ENCODE data around the gene NRXN3.

The NRXN3 gene

GRCh38 chr14:79698298-79698711 lies 1528.1 kb downstream of the NRXN3 start:
- DNase-seq (ENCODE audit: extremely low read depth in 1 of 2, low read depth in 1 of 2) = no peak

GRCh38 chr14:79699206-79699605 lies 1529.0 kb downstream of the NRXN3 start:
- DNase-seq (ENCODE audit: extremely low read depth in 1 of 2, low read depth in 1 of 2) = no peak

- DNase-seq (ENCODE audit: extremely low read depth in 1 of 2, low read depth in 1 of 2) = no peak
Measured at GRCh38 chr14:79701371-79701770, 1531.2 kb downstream of the NRXN3 start.

GRCh38 chr14:79702197-79702596 lies 1532.0 kb downstream of the NRXN3 start:
- DNase-seq (ENCODE audit: extremely low read depth in 1 of 2, low read depth in 1 of 2) = no peak

GRCh38 chr14:79703209-79703608 lies 1533.0 kb downstream of the NRXN3 start:
- DNase-seq (ENCODE audit: extremely low read depth in 1 of 2, low read depth in 1 of 2) = no peak

- DNase-seq (ENCODE audit: extremely low read depth in 1 of 2, low read depth in 1 of 2) = no peak
Measured at GRCh38 chr14:79704041-79704807, 1534.1 kb downstream of the NRXN3 start.

- no peak for DNase-seq (ENCODE audit: extremely low read depth in 1 of 2, low read depth in 1 of 2)
Measured at GRCh38 chr14:79705126-79705894, 1535.1 kb downstream of the NRXN3 start.

GRCh38 chr14:79706382-79706781 lies 1536.2 kb downstream of the NRXN3 start:
- no peak for DNase-seq (ENCODE audit: extremely low read depth in 1 of 2, low read depth in 1 of 2)

- no peak for DNase-seq (ENCODE audit: extremely low read depth in 1 of 2, low read depth in 1 of 2)
Measured at GRCh38 chr14:79708426-79709388, 1538.5 kb downstream of the NRXN3 start.

GRCh38 chr14:79709573-79709972 lies 1539.4 kb downstream of the NRXN3 start:
- no peak for DNase-seq (ENCODE audit: extremely low read depth in 1 of 2, low read depth in 1 of 2)

- no peak for DNase-seq (ENCODE audit: extremely low read depth in 1 of 2, low read depth in 1 of 2)
Measured at GRCh38 chr14:79712302-79712950, 1542.3 kb downstream of the NRXN3 start.

- DNase-seq (ENCODE audit: extremely low read depth in 1 of 2, low read depth in 1 of 2) = no peak
Measured at GRCh38 chr14:79721399-79722084, 1551.4 kb downstream of the NRXN3 start.

- no peak for DNase-seq (ENCODE audit: extremely low read depth in 1 of 2, low read depth in 1 of 2)
Measured at GRCh38 chr14:79724934-79725717, 1555.0 kb downstream of the NRXN3 start.

GRCh38 chr14:79727900-79728299 lies 1557.7 kb downstream of the NRXN3 start:
- DNase-seq (ENCODE audit: extremely low read depth in 1 of 2, low read depth in 1 of 2) = no peak

- DNase-seq (ENCODE audit: extremely low read depth in 1 of 2, low read depth in 1 of 2) = no peak
Measured at GRCh38 chr14:79728331-79728730, 1558.2 kb downstream of the NRXN3 start.

GRCh38 chr14:79729731-79730130 lies 1559.6 kb downstream of the NRXN3 start:
- no peak for DNase-seq (ENCODE audit: extremely low read depth in 1 of 2, low read depth in 1 of 2)

GRCh38 chr14:79730196-79730595 lies 1560.0 kb downstream of the NRXN3 start:
- DNase-seq (ENCODE audit: extremely low read depth in 1 of 2, low read depth in 1 of 2) = no peak

- no peak for DNase-seq (ENCODE audit: extremely low read depth in 1 of 2, low read depth in 1 of 2)
Measured at GRCh38 chr14:79730953-79731352, 1560.8 kb downstream of the NRXN3 start.
